ENCODE results near the gene DBNL. TPM values are rescaled to one million over a fixed set of nuclear protein-coding genes. Genes with fewer than 3 reads are reported as not detected.

The DBNL gene
- total RNA-seq, 2 donors from 2014 or later, result 31.4 to 66.2 TPM

GRCh38 chr7:44060948-44061644 lies 16.6 kb downstream of the DBNL start:
- H3K27ac ChIP-seq, result peak overlapping the region; percentile 86 to 89
- no peak for DNase-seq (ENCODE audit: low spot score)
- no peak overlapping the region for H3K4me3 ChIP-seq
- TF ChIP-seq CTCF (IDR thresholded peaks at IDR 0.05), result no peak
- H3K4me1 ChIP-seq, result peaks cover 0 to 56% of the 10 kb centered on the region in 2 donors
- no peaks in the 10 kb centered on the region for H3K27me3 ChIP-seq
- peaks cover 65% of the 10 kb centered on the region for H3K36me3 ChIP-seq
- no peaks in the 10 kb centered on the region for H3K9me3 ChIP-seq

- peaks cover 58% of the 10 kb centered on the region for H3K36me3 ChIP-seq
- peaks cover 0 to 62% of the 10 kb centered on the region in 2 donors for H3K4me1 ChIP-seq
- H3K9me3 ChIP-seq, result no peaks in the 10 kb centered on the region
- DNase-seq (ENCODE audit: low spot score), result no peak
- H3K27ac ChIP-seq, result peak overlapping the region; percentile 86 to 89
- no peak overlapping the region for H3K4me3 ChIP-seq
- H3K27me3 ChIP-seq, result no peaks in the 10 kb centered on the region
- no peak for TF ChIP-seq CTCF (IDR thresholded peaks at IDR 0.05)
Measured at GRCh38 chr7:44061645-44062179, 17.2 kb downstream of the DBNL start.

- Histone ChIP-seq H3K36me3 (peaks cover 52% of the 10 kb centered on the region), H3K27ac (peak overlapping the region; percentile 86 to 89), H3K9me3 (no peaks in the 10 kb centered on the region), H3K4me1 (peaks cover 0 to 68% of the 10 kb centered on the region in 2 donors), H3K27me3 (no peaks in the 10 kb centered on the region), H3K4me3 (peak overlapping the region in 1 of 2 donors; percentile 63)
- DNase-seq (ENCODE audit: low spot score), result no peak
- TF ChIP-seq CTCF (IDR thresholded peaks at IDR 0.05), result no peak
Measured at GRCh38 chr7:44062180-44062902, 17.8 kb downstream of the DBNL start.

- DNase-seq (ENCODE audit: low spot score), result no peak
- no peaks in the 10 kb centered on the region for H3K9me3 ChIP-seq
- peaks cover 0 to 74% of the 10 kb centered on the region in 2 donors for H3K4me1 ChIP-seq
- H3K27me3 ChIP-seq, result no peaks in the 10 kb centered on the region
- TF ChIP-seq CTCF (IDR thresholded peaks at IDR 0.05), result no peak
- H3K36me3 ChIP-seq, result peaks cover 46% of the 10 kb centered on the region
- H3K27ac ChIP-seq, result peak overlapping the region; percentile 86 to 89
- peak overlapping the region; percentile 55 to 63 for H3K4me3 ChIP-seq
Measured at GRCh38 chr7:44062903-44063295, 18.4 kb downstream of the DBNL start.

- Histone ChIP-seq H3K27ac (peak overlapping the region; percentile 86 to 89), H3K36me3 (peaks cover 40% of the 10 kb centered on the region), H3K27me3 (no peaks in the 10 kb centered on the region), H3K9me3 (no peaks in the 10 kb centered on the region), H3K4me3 (peak overlapping the region; percentile 55 to 63), H3K4me1 (peaks cover 0 to 76% of the 10 kb centered on the region in 2 donors)
- no peak for TF ChIP-seq CTCF (IDR thresholded peaks at IDR 0.05)
- DNase-seq (ENCODE audit: low spot score), result no peak
Measured at GRCh38 chr7:44063547-44063893, 19.0 kb downstream of the DBNL start.

Data from right atrium auricular region (tissue), 2 donors.